MCF 10A (cell line): ENCODE results near the gene ARMC8. TPM values are rescaled to one million over a fixed set of nuclear protein-coding genes. Genes with fewer than 3 reads are reported as not detected.

ENCODE experiments used
- BruUV-seq: library from RNA; stranded (reverse); fragments of 400-500 nt; replicated peaks from 2 replicates; lab custom pipeline; 2021; lab: Mats Ljungman, UMichigan
- CTCF ChIA-PET: fragments of 300-600 bp; sonication (Branson Sonifier 250); formaldehyde crosslinking; extraction: SDS; loops from one replicate; lab custom pipeline; 2021; ENCODE audit warnings: antibody characterized with exemption, inconsistent platforms; lab: Yijun Ruan, JAX
- POLR2A ChIA-PET: fragments of 300-600, 350-650 bp; sonication (Branson Sonifier 250); formaldehyde crosslinking; extraction: SDS; loops from one replicate; lab custom pipeline; 2020; ENCODE audit warnings: antibody characterized with exemption, inconsistent platforms; lab: Yijun Ruan, JAX
- DNase-seq: peaks from one replicate; pipeline ENCODE4 v3.0.0-alpha.2; 2018; ENCODE audit not compliant: unreplicated experiment
- H3K27ac Mint-ChIP-seq: one replicate; pipeline ENCODE4 v1.8.0; 2022; ENCODE audit warnings: mild to moderate bottlenecking, low read depth, mixed read lengths; ENCODE audit not compliant: unreplicated experiment
- H3K27me3 Mint-ChIP-seq: one replicate; pipeline ENCODE4 v1.8.0; 2022; ENCODE audit warnings: mixed read lengths; ENCODE audit not compliant: insufficient read depth, unreplicated experiment
- H3K36me3 Mint-ChIP-seq: one replicate; pipeline ENCODE4 v1.8.0; 2022; ENCODE audit warnings: mild to moderate bottlenecking, moderate library complexity, mixed read lengths; ENCODE audit not compliant: insufficient read depth, unreplicated experiment
- H3K4me1 Mint-ChIP-seq: one replicate; pipeline ENCODE4 v1.8.0; 2022; ENCODE audit warnings: mixed read lengths; ENCODE audit not compliant: insufficient read depth, unreplicated experiment
- H3K4me3 Mint-ChIP-seq: one replicate; pipeline ENCODE4 v1.8.0; 2022; ENCODE audit warnings: mild to moderate bottlenecking, moderate library complexity, mixed read lengths; ENCODE audit not compliant: unreplicated experiment
- H3K9me3 Mint-ChIP-seq: one replicate; pipeline ENCODE4 v1.8.0; 2022; ENCODE audit warnings: mixed read lengths; ENCODE audit not compliant: unreplicated experiment
- CTCF ChIP-seq: fragments of 200-600 bp; IDR thresholded peaks from one replicate; pipeline ENCODE4 v1.8.0; 2022; ENCODE audit warnings: antibody characterized with exemption, mild to moderate bottlenecking; ENCODE audit not compliant: unreplicated experiment
- intact Hi-C: fragments of 100-400 bp; cut with micrococcal nuclease; formaldehyde crosslinking; loops from 2 replicates; pipeline ENCODE4 v1.14.1; 2022
- total RNA-seq: library from RNA; stranded (reverse); gene quantifications from 2 replicates; pipeline ENCODE4 v1.2.3, GENCODE V29; 2022

Gene ARMC8
- total RNA-seq, 1 experiment from 2014 or later = 29.8 TPM

GRCh38 chr3:138253609-138254008, 66.5 kb downstream of the ARMC8 start:
- Mint-ChIP-seq H3K27me3 (no peaks in the 10 kb centered on the region), H3K36me3 (peaks cover 19% of the 10 kb centered on the region), H3K4me3 (no peak overlapping the region), H3K9me3 (no peaks in the 10 kb centered on the region), H3K27ac (no peak overlapping the region), H3K4me1 (no peaks in the 10 kb centered on the region)
- DNase-seq = no peak
- intact Hi-C loops = no loop called here
- CTCF ChIA-PET = interaction anchor here (0.6 to 1.2 kb wide), 5 partner anchors 9 to 184 kb away, joined by 3 to 4 read pairs (median 3); no protein-coding TSS in a partner anchor
- POLR2A ChIA-PET = interaction anchor here (0.6 to 1.5 kb wide), 4 partner anchors 24 to 80 kb away, joined by 3 to 6 read pairs (median 3); no protein-coding TSS in a partner anchor
- no TSS peak for BruUV-seq
- no peak for TF ChIP-seq CTCF

- intact Hi-C loops = no loop called here
- ChIA-PET CTCF (interaction anchor here (0.6 to 1.3 kb wide), 5 partner anchors 10 to 185 kb away, joined by 3 to 6 read pairs (median 3); no protein-coding TSS in a partner anchor), POLR2A (interaction anchor here (0.7 to 1.5 kb wide), 4 partner anchors 10 to 80 kb away, joined by 3 to 6 read pairs (median 3); no protein-coding TSS in a partner anchor)
- Mint-ChIP-seq H3K27me3 (no peaks in the 10 kb centered on the region), H3K36me3 (peaks cover 22% of the 10 kb centered on the region), H3K9me3 (no peaks in the 10 kb centered on the region), H3K4me3 (no peak overlapping the region), H3K27ac (peak overlapping the region; percentile 14), H3K4me1 (no peaks in the 10 kb centered on the region)
- no TSS peak for BruUV-seq
- DNase-seq = peak; percentile 72
- no peak for TF ChIP-seq CTCF
Observed at GRCh38 chr3:138254216-138254615, 67.1 kb downstream of the ARMC8 start.

- no peaks in the 10 kb centered on the region for H3K27me3 Mint-ChIP-seq
- H3K27ac Mint-ChIP-seq = no peak overlapping the region
- intact Hi-C loops = no loop called here
- POLR2A ChIA-PET = no interaction called here
- H3K4me3 Mint-ChIP-seq = no peak overlapping the region
- no TSS peak for BruUV-seq
- CTCF ChIA-PET = interaction anchor here (0.6 kb wide), 1 partner anchor 660 kb away, joined by 3 read pairs; no protein-coding TSS in a partner anchor
- peaks cover 25% of the 10 kb centered on the region for H3K36me3 Mint-ChIP-seq
- no peaks in the 10 kb centered on the region for H3K9me3 Mint-ChIP-seq
- no peak for TF ChIP-seq CTCF
- no peaks in the 10 kb centered on the region for H3K4me1 Mint-ChIP-seq
- DNase-seq = no peak
Observed at GRCh38 chr3:138256022-138256421, 68.9 kb downstream of the ARMC8 start.

GRCh38 chr3:138257986-138258385, 70.9 kb downstream of the ARMC8 start:
- no peak for DNase-seq
- POLR2A ChIA-PET = no interaction called here
- H3K27me3 Mint-ChIP-seq = no peaks in the 10 kb centered on the region
- no peak overlapping the region for H3K4me3 Mint-ChIP-seq
- no peaks in the 10 kb centered on the region for H3K4me1 Mint-ChIP-seq
- CTCF ChIA-PET = interaction anchor here (0.7 to 1.6 kb wide), 3 partner anchors 12 to 1927 kb away, joined by 3 to 4 read pairs (median 3); no protein-coding TSS in a partner anchor
- H3K36me3 Mint-ChIP-seq = peaks cover 36% of the 10 kb centered on the region
- intact Hi-C loops = no loop called here
- BruUV-seq = no TSS peak
- no peak for TF ChIP-seq CTCF
- H3K9me3 Mint-ChIP-seq = no peaks in the 10 kb centered on the region
- no peak overlapping the region for H3K27ac Mint-ChIP-seq
